ENCODE results near the gene PPP1R27. TPM values are rescaled to one million over a fixed set of nuclear protein-coding genes. Genes with fewer than 3 reads are reported as not detected.
A peak's percentile ranks its signal among the peaks of the same experiment; 100 is the strongest.

Gene PPP1R27
- total RNA-seq, 1 donor = not detected

DNA sequence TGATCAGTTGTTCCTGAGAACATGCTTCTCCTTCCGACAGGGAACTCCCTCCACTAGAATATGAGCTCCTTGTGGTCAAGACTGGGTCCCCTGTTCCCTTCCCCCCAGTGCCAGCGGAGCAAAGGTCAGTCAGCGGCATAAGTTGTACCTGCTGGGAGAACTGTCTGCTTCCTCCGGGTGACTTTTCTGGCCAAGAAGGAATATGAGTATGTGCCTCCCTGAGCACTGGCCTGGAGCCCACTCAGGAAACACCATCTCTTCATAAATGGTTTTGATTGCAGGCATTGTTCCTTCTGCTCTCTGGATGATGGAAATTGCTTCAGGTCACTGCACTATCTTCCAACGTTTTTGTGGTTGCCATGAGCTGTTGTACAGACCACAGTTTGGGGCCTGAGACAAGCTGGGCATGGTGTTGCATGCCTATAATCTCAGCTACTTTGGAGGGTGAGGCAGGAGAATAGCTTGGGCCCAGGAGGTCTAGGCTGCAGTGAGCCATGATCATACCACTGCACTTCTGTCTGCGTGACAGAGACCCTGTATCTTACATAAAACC lies 28.3 kb upstream of the PPP1R27 start:
- no peak for TF ChIP-seq CTCF (IDR thresholded peaks at IDR 0.05; ENCODE audit: insufficient read depth, low read length)
- no peak overlapping the region for H3K4me3 ChIP-seq (ENCODE audit: low read depth, low read length)
- DNase-seq (ENCODE audit: low read depth) = peak; percentile 42

DNA sequence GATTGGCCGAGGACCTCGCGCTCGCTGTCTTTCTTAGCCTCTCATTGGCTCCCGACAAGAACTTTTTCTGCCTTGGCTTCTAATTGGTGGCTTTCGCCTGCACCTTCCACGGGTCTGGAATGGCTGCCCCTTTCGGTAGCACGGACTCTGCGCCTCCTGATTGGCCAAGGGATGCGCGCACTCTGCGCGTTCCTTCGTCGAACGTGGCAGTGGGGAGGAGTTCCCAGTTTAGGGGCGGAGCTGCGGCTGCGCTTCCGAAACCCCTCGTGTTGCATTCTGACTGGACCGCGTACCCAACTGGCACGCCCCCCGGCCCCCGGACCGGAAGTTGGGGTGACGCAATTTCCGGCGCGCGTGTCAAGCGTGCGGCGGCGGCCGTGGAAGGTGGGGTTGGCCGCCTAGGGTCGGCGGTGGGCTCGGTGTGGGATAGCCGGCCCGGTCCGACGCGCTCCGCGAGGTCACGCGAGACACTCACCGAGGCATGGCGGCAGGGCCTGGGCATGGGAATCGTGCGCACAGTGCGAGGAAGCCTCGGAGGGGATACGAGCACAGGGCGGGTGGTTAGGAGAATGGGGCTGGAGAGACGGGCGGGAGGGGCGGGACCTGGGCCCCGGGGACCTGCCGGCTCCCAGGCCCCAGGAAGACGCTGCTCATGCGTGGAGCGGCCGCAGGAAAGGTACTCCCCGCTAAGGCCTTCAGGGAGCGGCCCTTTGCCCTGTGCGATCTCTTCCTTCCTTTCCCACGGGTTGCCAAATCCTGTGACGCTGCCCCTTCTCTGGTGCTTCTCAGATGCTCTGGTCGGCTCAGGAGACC lies 26.1 kb upstream of the PPP1R27 start:
- H3K4me3 ChIP-seq (ENCODE audit: low read depth, low read length) = peak overlapping the region; percentile 86
- TF ChIP-seq CTCF (IDR thresholded peaks at IDR 0.05; ENCODE audit: insufficient read depth, low read length) = peak; percentile 35
- DNase-seq (ENCODE audit: low read depth) = peak; percentile 100

GRCh38 chr17:81859906-81860755 lies 25.3 kb upstream of the PPP1R27 start, which contains the start of gene P4HB:
P4HB (minus strand) TSS chr17:81860535; CDS start chr17:81860471, 64 bp downstream.
- peak within 1 kb of the TSS; percentile 95 for H3K4me3 ChIP-seq (ENCODE audit: low read depth, low read length)
- TF ChIP-seq CTCF (IDR thresholded peaks at IDR 0.05; ENCODE audit: insufficient read depth, low read length) = no peak
- DNase-seq (ENCODE audit: low read depth) = no peak

GRCh38 chr17:81858967-81859905 lies 24.4 kb upstream of the PPP1R27 start:
- no peak for TF ChIP-seq CTCF (IDR thresholded peaks at IDR 0.05; ENCODE audit: insufficient read depth, low read length)
- DNase-seq (ENCODE audit: low read depth) = peak; percentile 29
- H3K4me3 ChIP-seq (ENCODE audit: low read depth, low read length) = peak overlapping the region; percentile 95

DNA sequence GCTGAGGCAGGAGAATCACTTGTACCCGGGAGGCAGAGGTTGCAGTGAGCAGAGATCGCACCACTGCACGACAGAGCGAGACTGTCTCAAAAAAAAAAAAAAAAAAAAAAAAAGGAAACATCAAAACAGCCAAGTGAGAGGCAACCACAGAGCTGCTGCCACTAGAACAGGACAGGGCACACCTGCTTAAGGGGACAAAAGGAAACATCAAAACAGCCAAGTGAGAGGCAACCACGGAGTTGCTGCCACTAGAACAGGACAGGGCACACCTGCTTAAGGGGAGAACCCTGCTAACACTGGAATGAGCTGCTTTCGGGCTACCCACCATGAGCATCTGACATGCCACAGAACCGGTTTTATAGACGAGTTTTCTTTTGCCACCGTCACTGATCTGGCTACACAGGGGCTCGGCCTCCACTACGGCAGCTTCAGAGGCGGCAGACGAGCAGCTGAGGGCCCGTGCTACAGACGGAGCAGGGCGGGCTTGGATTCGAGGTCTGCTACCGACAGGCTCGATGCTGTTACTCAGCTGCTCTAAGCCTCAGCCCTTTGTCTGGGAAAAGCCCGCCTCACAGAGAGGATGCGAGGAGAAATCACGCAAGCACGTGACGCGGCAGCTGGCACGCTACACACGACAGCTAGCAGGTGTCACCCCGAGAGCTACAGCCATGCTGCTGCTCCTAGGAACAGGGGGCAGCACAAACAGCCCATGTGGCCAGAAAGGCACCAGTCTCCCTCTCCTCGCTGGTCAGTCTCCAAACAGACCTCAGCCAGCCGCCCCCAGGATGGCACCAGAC lies 23.5 kb upstream of the PPP1R27 start:
- TF ChIP-seq CTCF (IDR thresholded peaks at IDR 0.05; ENCODE audit: insufficient read depth, low read length) = no peak
- H3K4me3 ChIP-seq (ENCODE audit: low read depth, low read length) = peak overlapping the region; percentile 95
- DNase-seq (ENCODE audit: low read depth) = no peak

Measured in fibroblast of the aortic adventitia (primary cell).